Amniotic stem cell (primary cell): ENCODE results near the gene ADAMTSL1.

Experiments used
- DNase-seq: peaks from one replicate; lab custom pipeline; 2025; lab: John Stamatoyannopoulos, UW

The ADAMTSL1 gene

GRCh38 chr9:18771763-18772162, 297.8 kb downstream of the ADAMTSL1 start:
- no peak for DNase-seq

GRCh38 chr9:18775241-18775640, 301.3 kb downstream of the ADAMTSL1 start:
- no peak for DNase-seq

GRCh38 chr9:18775930-18776329, 302.0 kb downstream of the ADAMTSL1 start:
- no peak for DNase-seq

- DNase-seq, result no peak
These were observed 303.2 kb downstream of the ADAMTSL1 start for GRCh38 chr9:18776836-18777820.

- no peak for DNase-seq
These were observed 304.2 kb downstream of the ADAMTSL1 start for GRCh38 chr9:18778147-18778546.

- no peak for DNase-seq
These were observed 304.9 kb downstream of the ADAMTSL1 start for GRCh38 chr9:18778846-18779245.

- DNase-seq, result no peak
These were observed 310.0 kb downstream of the ADAMTSL1 start for GRCh38 chr9:18783909-18784308.

- no peak for DNase-seq
These were observed 311.7 kb downstream of the ADAMTSL1 start for GRCh38 chr9:18785604-18786003.

GRCh38 chr9:18786196-18786595, 312.2 kb downstream of the ADAMTSL1 start:
- DNase-seq, result no peak

GRCh38 chr9:18786911-18787650, 313.1 kb downstream of the ADAMTSL1 start:
- no peak for DNase-seq

GRCh38 chr9:18788256-18788655, 314.3 kb downstream of the ADAMTSL1 start:
- DNase-seq, result no peak

GRCh38 chr9:18791074-18791473, 317.1 kb downstream of the ADAMTSL1 start:
- DNase-seq, result no peak

- DNase-seq, result no peak
These were observed 319.2 kb downstream of the ADAMTSL1 start for GRCh38 chr9:18793122-18793521.

GRCh38 chr9:18795947-18796671, 322.2 kb downstream of the ADAMTSL1 start:
- DNase-seq, result no peak

- no peak for DNase-seq
These were observed 322.8 kb downstream of the ADAMTSL1 start for GRCh38 chr9:18796696-18797270.

GRCh38 chr9:18798106-18798505, 324.2 kb downstream of the ADAMTSL1 start:
- no peak for DNase-seq

- DNase-seq, result no peak
These were observed 324.7 kb downstream of the ADAMTSL1 start for GRCh38 chr9:18798508-18799290.

GRCh38 chr9:18799428-18799827, 325.5 kb downstream of the ADAMTSL1 start:
- DNase-seq, result no peak

- DNase-seq, result no peak
These were observed 326.6 kb downstream of the ADAMTSL1 start for GRCh38 chr9:18800579-18800978.

- DNase-seq, result no peak
These were observed 331.4 kb downstream of the ADAMTSL1 start for GRCh38 chr9:18805386-18805785.
